GM12878 (cell line): ENCODE measurements around the gene WNK1. TPM values are rescaled to one million over a fixed set of nuclear protein-coding genes. Genes with fewer than 3 reads are reported as not detected.

Experiments used
- ATAC-seq: fragments of 200-7000 bp; cut with Tn5 transposase; 3 replicates; pipeline ENCODE4 v1.9.1; 2020; ENCODE audit warnings: mild to moderate bottlenecking, moderate library complexity
- BruUV-seq: library from RNA; stranded (reverse); fragments of 400-500 nt; replicated peaks from 2 replicates; lab custom pipeline; 2021; lab: Mats Ljungman, UMichigan
- CTCF ChIA-PET: fragments of 300-600 bp; sonication (Branson Sonifier 250); formaldehyde crosslinking; extraction: SDS; loops from one replicate; lab custom pipeline; 2021; ENCODE audit warnings: inconsistent platforms; lab: Yijun Ruan, JAX
- POLR2A ChIA-PET: fragments of 350-600 bp; formaldehyde crosslinking; extraction: SDS; loops from one replicate; lab custom pipeline; 2021; ENCODE audit warnings: inconsistent platforms; lab: Charles Lee
- RAD21 ChIA-PET: fragments of 300-600 bp; sonication (Branson Sonifier 250); formaldehyde crosslinking; loops from one replicate; lab custom pipeline; 2023; ENCODE audit warnings: antibody characterized with exemption; ENCODE audit not compliant: unreplicated experiment; lab: Charles Lee
- SMC1A ChIA-PET: fragments of 300-600 bp; sonication (Branson Sonifier 250); formaldehyde crosslinking; loops from one replicate; lab custom pipeline; 2023; ENCODE audit not compliant: unreplicated experiment, uncharacterized antibody; lab: Charles Lee
- DNase-seq: peaks from one replicate; pipeline ENCODE4 v3.0.0-alpha.2; 2011; ENCODE audit warnings: low read depth, low spot score
- FAIRE-seq: peaks from 3 replicates; lab custom pipeline; 2011; peaks lifted over from hg19 to GRCh38; lab: Jason Lieb, UNC
- H2AFZ ChIP-seq: 2 replicates; pipeline ENCODE4 v1.6.0; 2011; ENCODE audit warnings: low read depth, low read length, control low read depth; ENCODE audit not compliant: control insufficient read depth
- H3K27ac ChIP-seq: 2 replicates; pipeline ENCODE4 v1.5.1; 2011; ENCODE audit warnings: control low read depth; ENCODE audit not compliant: control insufficient read depth, insufficient read depth
- H3K27me3 ChIP-seq, 2 experiments: replicated peaks in 1 of 2; 2 replicates each; pipeline versions ENCODE4 v1.6.0 to v1.6.1; 2011; ENCODE audit warnings: low read length in 1 of 2; ENCODE audit not compliant: control insufficient read depth in 2 of 2, insufficient read depth in 2 of 2
- H3K36me3 ChIP-seq, 2 experiments: 2 replicates each; pipeline ENCODE4 v1.5.1; 2011; ENCODE audit warnings: low read length in 1 of 2; ENCODE audit not compliant: control insufficient read depth in 2 of 2, insufficient read depth in 2 of 2
- H3K4me1 ChIP-seq: 2 replicates; pipeline ENCODE4 v1.6.1; 2011; ENCODE audit warnings: mild to moderate bottlenecking, low read length, moderate library complexity, mixed read lengths; ENCODE audit not compliant: control insufficient read depth, insufficient read depth
- H3K4me2 ChIP-seq: 2 replicates; pipeline ENCODE4 v1.6.0; 2011; ENCODE audit warnings: control low read depth; ENCODE audit not compliant: control insufficient read depth, insufficient read depth
- H3K4me3 ChIP-seq: fragments of 200-600 bp; sonication (generic); 2 replicates; pipeline ENCODE4 v1.5.1; 2016
- H3K79me2 ChIP-seq: 2 replicates; pipeline ENCODE4 v1.6.0; 2011; ENCODE audit warnings: low read length; ENCODE audit not compliant: control insufficient read depth, insufficient read depth
- H3K9ac ChIP-seq: 2 replicates; pipeline ENCODE4 v1.8.0; 2011; ENCODE audit warnings: low read length, control low read depth, mixed read lengths; ENCODE audit not compliant: control insufficient read depth, insufficient read depth
- H3K9me3 ChIP-seq: replicated peaks from 3 replicates; pipeline ENCODE4 v1.5.1; 2011; ENCODE audit warnings: mild to moderate bottlenecking, low read length; ENCODE audit not compliant: control insufficient read depth, insufficient read depth
- H4K20me1 ChIP-seq: 2 replicates; pipeline ENCODE4 v1.6.0; 2011; ENCODE audit not compliant: control insufficient read depth, insufficient read depth
- ATF7 ChIP-seq: fragments of 450-650 bp; IDR thresholded peaks from 2 replicates; pipeline ENCODE4 v1.6.1; 2016; ENCODE audit warnings: low read depth, mild to moderate bottlenecking
- GATAD2B ChIP-seq: fragments of 450-650 bp; conservative IDR thresholded peaks from 2 replicates; pipeline ENCODE4 v1.6.1; 2017; ENCODE audit warnings: low read depth, mild to moderate bottlenecking, moderate library complexity
- HCFC1 ChIP-seq: fragments of 150-350 bp; IDR thresholded peaks from 2 replicates; pipeline ENCODE4 v1.6.1; 2014; ENCODE audit warnings: low read length
- MTA2 ChIP-seq: fragments of 450-650 bp; IDR thresholded peaks from 2 replicates; pipeline ENCODE4 v1.6.1; 2016; ENCODE audit warnings: low read depth, mild to moderate bottlenecking, moderate library complexity
- MYC ChIP-seq: IDR thresholded peaks from 2 replicates; pipeline ENCODE4 v1.6.1; 2011; ENCODE audit warnings: mild to moderate bottlenecking, low read length, moderate library complexity, inconsistent platforms; ENCODE audit not compliant: insufficient read depth, insufficient replicate concordance, insufficient read length, severe bottlenecking
- NFIC ChIP-seq: IDR thresholded peaks from 2 replicates; pipeline ENCODE4 v1.6.1; 2012; ENCODE audit warnings: low read depth, mild to moderate bottlenecking, inconsistent platforms, low read length, moderate library complexity
- POLR2AphosphoS5 ChIP-seq: IDR thresholded peaks from 2 replicates; pipeline ENCODE4 v1.6.1; 2011; ENCODE audit warnings: mild to moderate bottlenecking, low read length, inconsistent platforms
- RUNX3 ChIP-seq: IDR thresholded peaks from 2 replicates; pipeline ENCODE4 v1.6.1; 2012; ENCODE audit warnings: low read length, inconsistent platforms
- SRF ChIP-seq, 2 experiments: IDR thresholded peaks; 2 replicates each; pipeline ENCODE4 v1.6.1; 2011; ENCODE audit warnings: low read depth in 2 of 2, low read length in 2 of 2, mild to moderate bottlenecking in 1 of 2, moderate library complexity in 1 of 2
- STAT1 ChIP-seq: fragments of 450-650 bp; conservative IDR thresholded peaks from 2 replicates; pipeline ENCODE4 v1.6.1; 2014; ENCODE audit warnings: antibody characterized with exemption, mild to moderate bottlenecking
- SUPT20H ChIP-seq: IDR thresholded peaks from 2 replicates; pipeline ENCODE4 v1.6.1; 2011; ENCODE audit warnings: low read depth, mild to moderate bottlenecking, low read length, moderate library complexity, borderline replicate concordance; ENCODE audit not compliant: control insufficient read depth
- TAF1 ChIP-seq: IDR thresholded peaks from 2 replicates; pipeline ENCODE4 v1.6.1; 2011; ENCODE audit warnings: mild to moderate bottlenecking, low read depth, low read length, borderline replicate concordance
- TCF3 ChIP-seq: IDR thresholded peaks from 2 replicates; pipeline ENCODE4 v1.6.1; 2012; ENCODE audit warnings: low read depth, mild to moderate bottlenecking, low read length, borderline replicate concordance; ENCODE audit not compliant: insufficient read depth
- ZNF217 ChIP-seq: fragments of 450-650 bp; IDR thresholded peaks from 2 replicates; pipeline ENCODE4 v1.6.1; 2017; ENCODE audit warnings: antibody characterized with exemption, mild to moderate bottlenecking
- ZNF274 ChIP-seq: IDR thresholded peaks from one replicate; pipeline ENCODE4 v1.8.0; 2011; ENCODE audit not compliant: insufficient read length, insufficient read depth
- WGBS: methylation state at CpG from one replicate; pipeline ENCODE4 v1.1.6; 2016; ENCODE audit warnings: low lambda C conversion rate; ENCODE audit not compliant: insufficient replicate concordance, insufficient coverage; ENCODE audit errors: missing lambda C conversion rate; 5-methylcytosine and 5-hydroxymethylcytosine counted together
- in situ Hi-C: fragments of 300-500 bp; cut with MboI; formaldehyde crosslinking; loops from 9 replicates; pipeline ENCODE4 v1.14.3; 2018; ENCODE audit warnings: mixed read lengths
- intact Hi-C: fragments of 100-400 bp; cut with micrococcal nuclease; formaldehyde crosslinking; loops from one replicate; pipeline ENCODE4 v1.14.2; 2022; ENCODE audit not compliant: unreplicated experiment
- polyA plus RNA-seq, 11 experiments: library from polyadenylated mRNA; depleted of rRNA in 4 of 11; unstranded in 6 of 11; stranded (reverse) in 5 of 11; fragments of >200 nt; fragmentation: Nextera tagmentation in 4 of 11; fragmentation: Illumina TruSeq in 1 of 11; extraction: Ambion mirVana in 4 of 11; extraction: Trizol in 1 of 11; gene quantifications; 1 replicate in 1 of 11; 2 replicates in 10 of 11; pipeline versions ENCODE4 v1.2.1 to v1.2.3, GENCODE V29; 2011 to 2016; ENCODE audit warnings: inconsistent platforms in 2 of 11, missing spikeins in 2 of 11, low read depth in 1 of 11
- total RNA-seq, 4 experiments: library from RNA; depleted of rRNA in 3 of 4; stranded (reverse); fragments of >200 nt in 3 of 4; fragmentation: Illumina TruSeq in 1 of 4; extraction: Trizol in 1 of 4; gene quantifications; 2 replicates each; pipeline versions ENCODE4 v1.2.1 to v1.2.3, GENCODE V29; 2013 to 2021
- TF ChIP-seq, protein P1 (sequence below): IDR thresholded peaks from 2 replicates; pipeline ENCODE4 v1.6.1; 2011; ENCODE audit warnings: mild to moderate bottlenecking, low read depth, low read length, moderate library complexity; ENCODE audit not compliant: insufficient replicate concordance

Gene WNK1
- total and polyA plus RNA-seq, 10 of the 15 experiments (the other 5 are each of a cell fraction or from before 2014, with no cell fraction given): 9.6 to 151 (median 86.6) TPM

- TF ChIP-seq GATAD2B: no peak
- no peak for TF ChIP-seq SRF (IDR thresholded peaks at IDR 0.05; ENCODE audit: low read depth in 2 of 2, low read length in 2 of 2)
- 0 out of 2 replicates have a peak, but pooled peaks have one; percentile 17 for TF ChIP-seq NFIC
- peak; percentile 73 for TF ChIP-seq RUNX3
- TF ChIP-seq MTA2: peak; percentile 38; the same call in 1 of the 2 replicates
- no peak for TF ChIP-seq TCF3
- TF ChIP-seq, protein P1, sequence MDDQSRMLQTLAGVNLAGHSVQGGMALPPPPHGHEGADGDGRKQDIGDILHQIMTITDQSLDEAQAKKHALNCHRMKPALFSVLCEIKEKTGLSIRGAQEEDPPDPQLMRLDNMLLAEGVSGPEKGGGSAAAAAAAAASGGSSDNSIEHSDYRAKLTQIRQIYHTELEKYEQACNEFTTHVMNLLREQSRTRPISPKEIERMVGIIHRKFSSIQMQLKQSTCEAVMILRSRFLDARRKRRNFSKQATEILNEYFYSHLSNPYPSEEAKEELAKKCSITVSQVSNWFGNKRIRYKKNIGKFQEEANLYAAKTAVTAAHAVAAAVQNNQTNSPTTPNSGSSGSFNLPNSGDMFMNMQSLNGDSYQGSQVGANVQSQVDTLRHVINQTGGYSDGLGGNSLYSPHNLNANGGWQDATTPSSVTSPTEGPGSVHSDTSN: no peak
- TF ChIP-seq SUPT20H: no peak
- peak; percentile 19; the same call in 1 of the 2 replicates for TF ChIP-seq ATF7
Measured at GRCh38 chr12:807041-807735, 54.8 kb downstream of the WNK1 start (continued).

- CTCF ChIA-PET: interaction anchor here (0.7 to 9.5 kb wide), 12 partner anchors 9 to 234 kb away, joined by 3 to 102 read pairs (median 5); partner anchors contain the start of gene WNK1
- intact Hi-C loops: loop anchor here (2.0 to 5.0 kb wide), 3 partner anchors 138 to 241 kb away; no protein-coding TSS in a partner anchor
- no peak for FAIRE-seq
- H4K20me1 ChIP-seq: no peaks in the 10 kb centered on the region
- POLR2A ChIA-PET: interaction anchor here (0.6 to 2.7 kb wide), 6 partner anchors 32 to 386 kb away, joined by 3 to 16 read pairs (median 4); no protein-coding TSS in a partner anchor
- SMC1A ChIA-PET: interaction anchor here (0.8 to 8.9 kb wide), 14 partner anchors 34 to 234 kb away, joined by 3 to 73 read pairs (median 8); partner anchors contain the start of gene WNK1
- H2AFZ ChIP-seq: no peak overlapping the region
- peaks cover 0 to 2% of the 10 kb centered on the region in 2 experiments; a peak in 1 of 4 replicates for H3K36me3 ChIP-seq
- H3K27me3 ChIP-seq: no peaks in the 10 kb centered on the region
- in situ Hi-C loops: loop anchor here (5.0 kb wide), 1 partner anchor 233 kb away; no protein-coding TSS in a partner anchor
- H3K9me3 ChIP-seq: no peaks in the 10 kb centered on the region
- 24% methylated on average over 4 of the region's 4 CpGs for WGBS
- RAD21 ChIA-PET: interaction anchor here (1.0 to 3.0 kb wide), 14 partner anchors 8 to 240 kb away, joined by 3 to 45 read pairs (median 6); partner anchors contain the start of gene WNK1
- H3K9ac ChIP-seq: no peak overlapping the region; the same call in 1 of the 2 replicates
- no peak for TF ChIP-seq POLR2AphosphoS5
- no peak for TF ChIP-seq MYC
- TF ChIP-seq NFIC: no peak
- TF ChIP-seq TAF1: no peak
- TF ChIP-seq ZNF274: no peak
- TF ChIP-seq HCFC1: no peak
- no peak for TF ChIP-seq STAT1
- no peak for TF ChIP-seq ZNF217
- no peak for ATAC-seq
- no peak overlapping the region for H3K4me3 ChIP-seq
- peaks cover 56% of the 10 kb centered on the region for H3K4me1 ChIP-seq
- peaks cover 95% of the 10 kb centered on the region for H3K79me2 ChIP-seq
- no peak overlapping the region for H3K27ac ChIP-seq
- H3K4me2 ChIP-seq: peak overlapping the region; percentile 54
- BruUV-seq: no TSS peak
- no peak for DNase-seq
Measured at GRCh38 chr12:810116-810515, 57.7 kb downstream of the WNK1 start.
